Neuron (in vitro differentiated cells): Measurements from ENCODE around the gene MSL2.
"Not testable (repeated sequence)": the region's sequence is repeated elsewhere in the genome, so short reads cannot be mapped to it uniquely, and the experiment has no call there.

ENCODE experiments used
- H2AFZ ChIP-seq: one replicate; pipeline ENCODE4 v1.6.1; 2013; ENCODE audit warnings: low read depth, mild to moderate bottlenecking, inconsistent platforms, low read length, moderate library complexity
- H3K27me3 ChIP-seq: one replicate; pipeline ENCODE4 v1.6.1; 2013; ENCODE audit warnings: low read length; ENCODE audit not compliant: insufficient read depth
- H3K36me3 ChIP-seq: one replicate; pipeline ENCODE4 v1.6.1; 2013; ENCODE audit warnings: low read length; ENCODE audit not compliant: insufficient read depth
- H3K4me1 ChIP-seq: one replicate; pipeline ENCODE4 v1.6.1; 2013; ENCODE audit warnings: low read length; ENCODE audit not compliant: insufficient read depth
- H3K4me3 ChIP-seq: 2 replicates; pipeline ENCODE4 v1.5.1; 2013; ENCODE audit warnings: mild to moderate bottlenecking, low read length, moderate library complexity
- H3K9me3 ChIP-seq: one replicate; pipeline ENCODE4 v1.6.1; 2013; ENCODE audit warnings: low read length

The MSL2 gene

DNA sequence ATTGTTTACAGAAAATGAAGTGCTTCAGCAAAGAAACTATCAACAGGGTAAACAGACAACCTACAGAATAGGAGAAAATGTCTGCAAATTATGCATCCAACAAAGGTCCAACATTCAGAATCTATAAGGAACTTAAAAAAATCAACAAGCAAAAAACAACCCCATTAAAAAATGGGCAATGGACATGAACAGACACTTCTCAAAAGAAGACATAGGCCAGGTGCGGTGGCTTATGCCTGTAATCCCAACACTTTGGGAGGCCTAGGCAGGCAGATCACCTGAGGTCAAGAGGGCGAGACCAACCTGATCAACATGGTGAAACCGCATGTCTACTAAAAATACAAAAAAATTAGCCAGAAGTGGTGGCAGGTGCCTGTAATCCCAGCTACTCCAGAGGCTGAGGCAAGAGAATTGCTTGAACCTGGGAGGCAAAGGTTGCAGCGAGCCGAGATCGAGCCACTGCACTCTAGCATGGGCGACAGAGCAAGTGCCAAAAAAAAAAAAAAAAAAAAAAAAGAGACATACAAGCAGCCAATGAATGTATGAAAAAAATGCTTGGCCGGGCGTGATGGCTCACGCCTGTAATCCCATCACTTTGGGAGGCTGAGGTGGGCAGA is 2.4 kb upstream of the MSL2 start:
- H2AFZ ChIP-seq, H3K9me3 ChIP-seq, H3K27me3 ChIP-seq, H3K36me3 ChIP-seq, H3K4me3 ChIP-seq, H3K4me1 ChIP-seq: not testable (repeated sequence)

DNA sequence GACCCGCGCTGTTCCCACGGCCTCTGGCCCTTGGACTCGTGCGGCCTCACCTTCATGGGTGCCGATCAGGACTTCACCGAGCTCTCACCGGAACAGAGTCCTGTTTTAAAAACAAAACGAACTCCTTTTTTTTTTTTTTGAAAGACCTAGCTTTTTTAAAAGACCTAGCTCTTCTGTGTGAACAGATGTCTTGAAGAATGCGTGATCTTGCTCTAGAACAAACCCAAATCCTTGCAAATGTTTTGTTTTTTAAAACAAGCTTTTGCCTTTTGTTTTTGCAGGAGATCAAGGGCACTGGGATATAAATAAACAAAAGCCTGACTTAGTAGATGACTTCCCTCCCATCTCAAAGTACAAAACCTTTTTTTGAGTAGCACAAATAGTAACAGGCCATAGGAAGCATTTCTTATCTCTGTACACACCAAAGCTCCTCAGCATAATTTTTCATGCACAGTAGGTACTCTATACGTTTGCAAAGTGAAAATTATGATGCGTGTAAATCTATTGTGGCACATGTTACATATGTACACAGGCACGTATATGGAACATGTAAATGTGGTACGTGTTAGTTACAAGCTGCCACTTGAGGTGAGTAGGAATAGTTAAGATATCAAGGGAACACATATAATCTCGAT is 1.1 kb upstream of the MSL2 start:
- no peaks in the 10 kb centered on the region for H3K27me3 ChIP-seq
- H3K9me3 ChIP-seq: no peaks in the 10 kb centered on the region
- peak overlapping the region; percentile 65 for H3K4me3 ChIP-seq

DNA sequence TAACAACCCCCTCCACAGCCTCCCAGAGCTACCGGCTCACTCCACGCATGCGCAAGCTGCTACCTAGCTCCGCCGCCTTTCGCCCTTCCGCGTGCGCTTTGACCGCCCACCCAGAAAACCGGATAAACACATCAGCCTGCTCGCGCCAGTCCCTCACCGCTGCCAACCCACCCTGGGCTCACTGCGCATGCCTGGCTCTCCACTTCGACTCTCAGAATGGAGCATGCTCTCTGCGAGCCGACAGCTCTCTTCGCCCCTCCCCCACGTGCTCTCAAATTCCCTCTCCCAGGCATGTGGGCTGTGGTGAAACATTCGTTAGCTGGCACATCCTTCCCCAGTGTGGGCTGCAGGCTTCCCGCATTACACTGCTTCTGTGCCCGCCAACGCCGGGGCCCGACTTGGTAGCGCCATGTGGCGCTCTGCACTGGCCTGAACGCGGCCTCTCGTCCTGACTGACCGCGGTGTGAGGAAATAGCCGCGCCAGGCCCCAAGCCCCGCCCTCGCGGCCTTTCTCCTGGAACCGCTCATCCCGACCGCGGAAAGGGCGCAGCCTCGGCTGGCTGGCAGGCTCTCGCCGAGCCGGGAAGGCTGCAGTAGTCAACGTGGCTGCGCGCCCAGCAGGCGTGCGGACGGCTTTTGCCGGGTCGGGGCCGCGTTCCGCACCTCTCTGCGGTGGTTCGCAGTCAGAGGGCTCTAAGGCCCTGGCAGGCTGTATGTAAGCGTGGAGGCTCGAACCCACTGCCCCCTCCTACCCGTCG is 445 bp upstream of the MSL2 start:
- no peaks in the 10 kb centered on the region for H3K36me3 ChIP-seq
- no peaks in the 10 kb centered on the region for H3K9me3 ChIP-seq
- no peaks in the 10 kb centered on the region for H3K27me3 ChIP-seq
- H2AFZ ChIP-seq: peak overlapping the region; percentile 61
- H3K4me1 ChIP-seq: peaks cover 18% of the 10 kb centered on the region
- H3K4me3 ChIP-seq: peak overlapping the region; percentile 65

More for the DNA sequence above, 1.1 kb upstream of the MSL2 start:
- Histone ChIP-seq H3K4me1 (peaks cover 13% of the 10 kb centered on the region), H3K36me3 (no peaks in the 10 kb centered on the region), H2AFZ (peak overlapping the region; percentile 61)

GRCh38 chr3:136195258-136196063 is 674 bp downstream of the MSL2 start:
- Histone ChIP-seq H3K4me3 (peak overlapping the region; percentile 65), H3K27me3 (no peaks in the 10 kb centered on the region), H2AFZ (peak overlapping the region; percentile 49), H3K36me3 (no peaks in the 10 kb centered on the region), H3K4me1 (peaks cover 19% of the 10 kb centered on the region), H3K9me3 (no peaks in the 10 kb centered on the region)

DNA sequence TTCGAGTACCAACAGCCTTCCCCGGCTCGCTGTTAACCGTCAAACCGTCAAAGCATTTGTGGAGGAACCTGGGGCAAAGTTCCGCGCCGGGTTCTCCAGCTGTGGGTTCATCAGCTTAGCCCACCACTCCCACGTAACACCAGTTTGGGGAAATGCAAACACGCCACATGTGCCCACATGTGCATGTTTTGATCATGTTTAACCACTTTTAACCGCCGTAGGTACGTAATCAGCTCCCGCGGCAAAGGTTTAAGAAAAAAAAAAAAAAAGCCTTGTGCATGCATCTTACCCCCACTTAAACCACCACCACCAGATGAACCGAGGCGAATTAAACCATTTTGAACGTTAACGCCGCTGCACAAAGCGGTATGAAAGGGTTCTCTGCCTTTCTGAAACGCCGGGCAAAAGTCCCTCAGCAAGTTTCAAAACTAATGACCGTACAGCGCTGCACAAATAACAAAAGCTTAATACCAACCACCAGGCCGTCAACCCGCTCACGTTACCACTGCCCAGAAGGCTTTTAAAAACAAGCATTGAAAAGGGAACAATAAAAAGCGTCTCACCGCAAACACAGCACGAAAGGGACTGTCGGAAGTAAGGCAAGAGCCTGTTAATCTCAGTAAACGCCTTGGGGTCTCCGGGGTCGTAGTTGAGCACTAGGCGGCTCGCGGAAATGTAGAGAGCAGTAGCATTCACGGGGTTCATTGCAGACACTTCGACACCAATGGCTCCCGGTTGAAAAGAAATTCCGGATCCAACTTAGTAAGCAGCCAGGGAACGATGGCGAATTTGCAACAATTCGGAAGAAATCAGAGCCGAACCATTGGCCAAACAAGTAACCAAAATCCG is 1.5 kb downstream of the MSL2 start:
- Histone ChIP-seq H3K4me1 (peaks cover 19% of the 10 kb centered on the region), H3K9me3 (no peaks in the 10 kb centered on the region), H2AFZ (no peak overlapping the region), H3K36me3 (no peaks in the 10 kb centered on the region), H3K27me3 (no peaks in the 10 kb centered on the region), H3K4me3 (peak overlapping the region; percentile 65)

DNA sequence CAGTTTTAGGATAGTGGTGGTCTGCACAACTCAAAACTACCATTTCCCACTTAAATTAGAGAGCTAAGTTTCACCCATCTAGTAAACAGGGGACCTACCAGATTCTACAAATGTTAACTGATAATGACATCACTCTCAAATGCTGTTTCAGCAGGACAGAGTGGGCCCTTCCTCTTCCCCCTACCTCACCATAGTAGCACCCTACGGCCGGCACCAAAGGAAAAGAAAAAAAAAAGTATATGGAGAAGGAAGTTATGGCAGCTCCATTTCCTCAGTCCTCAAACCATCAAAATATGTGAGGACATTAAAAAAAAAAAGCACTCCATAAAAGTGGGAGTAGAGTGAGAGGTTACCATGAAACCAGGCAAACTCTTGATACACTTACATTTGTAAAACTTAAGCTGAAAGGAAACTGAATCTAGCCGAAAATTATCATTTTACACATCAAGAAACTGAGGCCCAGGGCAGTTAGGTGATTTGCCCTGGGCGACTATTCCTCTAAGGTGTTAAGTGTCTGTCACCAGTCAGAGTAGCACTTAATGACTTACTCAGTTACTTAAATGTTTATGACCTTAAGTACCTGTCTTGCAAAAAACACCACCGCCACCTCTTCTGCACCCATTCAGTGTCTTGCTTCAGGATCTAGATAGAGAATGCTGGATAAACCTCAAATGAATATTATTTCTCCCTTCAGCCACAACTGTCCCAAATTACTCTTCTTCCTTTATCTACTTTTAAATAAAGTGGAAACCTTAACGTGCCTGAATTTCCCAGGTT is 2.7 kb downstream of the MSL2 start:
- Histone ChIP-seq H3K4me3 (peak overlapping the region; percentile 65), H3K36me3 (no peaks in the 10 kb centered on the region), H3K27me3 (no peaks in the 10 kb centered on the region), H2AFZ (no peak overlapping the region), H3K4me1 (peaks cover 19% of the 10 kb centered on the region), H3K9me3 (no peaks in the 10 kb centered on the region)

DNA sequence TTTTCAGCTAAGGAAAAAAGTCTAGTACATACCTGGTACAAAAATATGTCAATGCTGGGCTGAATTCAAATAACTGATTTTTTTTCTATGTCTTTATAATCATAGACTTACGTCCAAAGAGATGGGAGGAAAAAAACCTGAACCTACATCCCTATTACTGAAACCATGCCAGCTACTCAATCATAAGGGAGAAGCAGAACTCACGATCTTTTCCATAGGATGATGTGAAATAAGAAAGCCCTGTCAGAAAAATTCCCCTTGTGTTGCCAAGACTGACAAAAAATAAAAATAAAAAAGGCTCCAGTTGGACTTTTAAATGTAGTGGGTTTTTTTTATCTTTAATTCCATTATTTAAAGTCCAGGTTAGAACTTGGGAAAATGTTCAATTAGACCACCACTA is 3.3 kb downstream of the MSL2 start:
- Histone ChIP-seq H3K27me3 (no peaks in the 10 kb centered on the region), H2AFZ (no peak overlapping the region), H3K4me1 (peaks cover 18% of the 10 kb centered on the region), H3K9me3 (no peaks in the 10 kb centered on the region), H3K4me3 (peak overlapping the region; percentile 65), H3K36me3 (no peaks in the 10 kb centered on the region)

GRCh38 chr3:136192195-136192594 is 3.9 kb downstream of the MSL2 start:
- Histone ChIP-seq H3K4me3 (peak overlapping the region; percentile 65), H3K4me1 (peaks cover 12% of the 10 kb centered on the region)
- H3K36me3 ChIP-seq, H2AFZ ChIP-seq, H3K27me3 ChIP-seq, H3K9me3 ChIP-seq: not testable (repeated sequence)

DNA sequence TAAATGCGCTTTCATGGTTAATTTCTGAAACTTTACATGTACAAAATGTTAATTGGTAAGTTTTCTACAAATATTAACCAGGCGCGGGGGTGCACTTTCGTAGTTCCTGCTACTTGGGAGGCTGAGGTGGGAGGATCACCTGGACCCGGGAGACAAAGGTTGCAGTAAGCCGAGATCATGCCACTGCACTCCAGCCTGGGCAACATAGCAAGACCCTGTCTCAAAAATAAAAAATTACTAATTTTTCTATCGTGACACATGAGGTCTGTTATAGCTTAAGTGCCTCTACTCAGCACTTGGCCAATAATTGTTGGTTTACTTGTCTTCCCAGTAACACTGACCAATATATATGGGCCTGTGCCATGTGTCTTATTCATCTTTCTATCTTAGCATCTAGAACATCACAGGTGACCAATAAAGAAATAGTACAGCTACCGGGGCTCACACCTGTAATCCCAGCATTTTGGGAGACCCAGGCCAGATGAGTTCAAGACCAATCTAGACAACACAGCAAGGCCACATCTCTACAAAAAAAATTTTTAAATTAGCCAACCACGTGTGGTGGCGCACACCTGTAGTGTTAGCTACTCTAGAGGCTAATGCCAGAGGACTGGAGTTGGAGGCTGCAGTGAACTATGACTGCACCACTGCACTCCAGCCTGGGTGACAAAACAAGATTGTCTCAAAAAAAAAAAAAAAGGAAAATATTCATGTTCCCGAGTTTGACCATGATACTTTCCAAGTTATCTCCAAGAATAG is 6.1 kb downstream of the MSL2 start:
- H2AFZ ChIP-seq: no peak overlapping the region
- no peaks in the 10 kb centered on the region for H3K9me3 ChIP-seq
- H3K4me1 ChIP-seq: peaks cover 12% of the 10 kb centered on the region
- H3K4me3 ChIP-seq: no peak overlapping the region
- no peaks in the 10 kb centered on the region for H3K27me3 ChIP-seq
- H3K36me3 ChIP-seq: no peaks in the 10 kb centered on the region

GRCh38 chr3:136189043-136189442 is 7.1 kb downstream of the MSL2 start:
- no peaks in the 10 kb centered on the region for H3K36me3 ChIP-seq
- no peaks in the 10 kb centered on the region for H3K27me3 ChIP-seq
- H3K9me3 ChIP-seq: no peaks in the 10 kb centered on the region
- H3K4me1 ChIP-seq: peaks cover 12% of the 10 kb centered on the region
- H3K4me3 ChIP-seq: no peak overlapping the region
- H2AFZ ChIP-seq: no peak overlapping the region

- peaks cover 11% of the 10 kb centered on the region for H3K4me1 ChIP-seq
- no peak overlapping the region for H2AFZ ChIP-seq
- H3K36me3 ChIP-seq: no peaks in the 10 kb centered on the region
- H3K27me3 ChIP-seq: no peaks in the 10 kb centered on the region
- H3K9me3 ChIP-seq: no peaks in the 10 kb centered on the region
- no peak overlapping the region for H3K4me3 ChIP-seq
Measured at GRCh38 chr3:136187868-136188267, 8.3 kb downstream of the MSL2 start.
